Fibroblast of lung (primary cell): ENCODE data around the gene SLC38A10.

Experiments
- CTCF ChIP-seq, 2 donors: IDR thresholded peaks in 1 of 2; conservative IDR thresholded peaks in 1 of 2; 1 replicate in 1 of 2; 2 replicates in 1 of 2; pipeline ENCODE4 v1.5.1; 2011 to 2012; ENCODE audit warnings: low read length in 2 of 2, control low read depth in 1 of 2, inconsistent platforms in 1 of 2, low read depth in 1 of 2, mild to moderate bottlenecking in 1 of 2
- EZH2 ChIP-seq: IDR thresholded peaks from 2 replicates; pipeline ENCODE4 v1.5.1; 2012; ENCODE audit warnings: low read length, control low read depth, mild to moderate bottlenecking; ENCODE audit errors: missing control alignments

- TF ChIP-seq CTCF (conservative IDR thresholded peaks at IDR 0.05 in 1 of 2, IDR thresholded peaks at IDR 0.05 in 1 of 2; ENCODE audit: low read depth in 1 of 2, low read length in 2 of 2) (no peak), EZH2 (no peak)
These were observed 98.3 kb downstream of the SLC38A10 start for GRCh38 chr17:81196505-81197408.
